Lung (tissue), 12 donors: ENCODE data around the gene SEC14L3. TPM values are rescaled to one million over a fixed set of nuclear protein-coding genes. Genes with fewer than 3 reads are reported as not detected.
"Not testable (repeated sequence)": the region's sequence is repeated elsewhere in the genome, so short reads cannot be mapped to it uniquely, and the experiment has no call there.

Experiments
- ATAC-seq: fragments of 200-7000 bp; cut with Tn5 transposase; one replicate; pipeline ENCODE4 v1.9.1; 2020; ENCODE audit warnings: moderate number of reproducible peaks; ENCODE audit not compliant: insufficient read depth, low FRiP score
- DNase-seq, 3 donors: peaks; one replicate each; pipeline ENCODE4 v3.0.0-alpha.2; 2013 to 2017
- H3K27ac ChIP-seq, 2 donors: one replicate each; pipeline ENCODE4 v1.5.1; 2013; ENCODE audit warnings: mild to moderate bottlenecking in 2 of 2, moderate library complexity in 2 of 2, control low read depth in 1 of 2, inconsistent platforms in 1 of 2, low read depth in 1 of 2, low read length in 1 of 2
- H3K27me3 ChIP-seq, 3 donors: one replicate each; pipeline ENCODE4 v1.5.1; 2013; ENCODE audit warnings: low read length in 2 of 3; ENCODE audit not compliant: control insufficient read depth in 3 of 3, insufficient read depth in 3 of 3
- H3K36me3 ChIP-seq, 4 donors: one replicate each; pipeline ENCODE4 v1.5.1; 2013; ENCODE audit warnings: low read length in 4 of 4, mild to moderate bottlenecking in 1 of 4, moderate library complexity in 1 of 4; ENCODE audit not compliant: control insufficient read depth in 4 of 4, insufficient read depth in 4 of 4
- H3K4me1 ChIP-seq, 5 donors: one replicate each; pipeline ENCODE4 v1.5.1; 2013; ENCODE audit warnings: low read length in 5 of 5, mild to moderate bottlenecking in 2 of 5, moderate library complexity in 1 of 5; ENCODE audit not compliant: control insufficient read depth in 5 of 5, insufficient read depth in 5 of 5
- H3K4me3 ChIP-seq: one replicate; pipeline ENCODE4 v1.5.1; 2013; ENCODE audit warnings: mild to moderate bottlenecking, control low read depth, moderate library complexity
- H3K9ac ChIP-seq, 2 donors: one replicate each; pipeline ENCODE4 v1.5.1; 2013; ENCODE audit warnings: low read length in 2 of 2, control low read depth in 1 of 2; ENCODE audit not compliant: insufficient read depth in 1 of 2
- H3K9me3 ChIP-seq, 4 donors: one replicate each; pipeline ENCODE4 v1.5.1; 2013; ENCODE audit warnings: low read length in 3 of 4, mild to moderate bottlenecking in 1 of 4, moderate library complexity in 1 of 4; ENCODE audit not compliant: control insufficient read depth in 4 of 4, insufficient read depth in 3 of 4
- WGBS, 2 donors: extraction: QIAGEN DNeasy Blood & Tissue Kit; methylation state at CpG; one replicate each; pipeline ENCODE4 v1.1.7; 2013; 5-methylcytosine and 5-hydroxymethylcytosine counted together
- polyA plus RNA-seq, 2 donors: library from polyadenylated mRNA; stranded (reverse); fragments of 200-250 nt; gene quantifications; one replicate each; pipeline ENCODE4 v1.2.1, GENCODE V29; 2013
- total RNA-seq, 2 donors: library from RNA; depleted of rRNA in 1 of 2; stranded (reverse); fragments of >200 nt in 1 of 2; gene quantifications; one replicate each; pipeline ENCODE4 v1.2.1, GENCODE V29; 2014 to 2021
- TF ChIP-seq, protein P1 (sequence below): IDR thresholded peaks from 2 replicates; pipeline ENCODE4 v1.5.1; 2012; ENCODE audit warnings: mild to moderate bottlenecking; ENCODE audit errors: control extremely low read depth, extremely low read depth
- donor health status: control.
- donor health status: control.
- donor health status: Bipolar disorder and iron deficiency.
- donor health status: healthy.
- donor health status: DM: yes; HTN: yes; CAD: no.

The SEC14L3 gene
- total and polyA plus RNA-seq, 4 donors: 0.17 to 0.98 (median 0.70) TPM

DNA sequence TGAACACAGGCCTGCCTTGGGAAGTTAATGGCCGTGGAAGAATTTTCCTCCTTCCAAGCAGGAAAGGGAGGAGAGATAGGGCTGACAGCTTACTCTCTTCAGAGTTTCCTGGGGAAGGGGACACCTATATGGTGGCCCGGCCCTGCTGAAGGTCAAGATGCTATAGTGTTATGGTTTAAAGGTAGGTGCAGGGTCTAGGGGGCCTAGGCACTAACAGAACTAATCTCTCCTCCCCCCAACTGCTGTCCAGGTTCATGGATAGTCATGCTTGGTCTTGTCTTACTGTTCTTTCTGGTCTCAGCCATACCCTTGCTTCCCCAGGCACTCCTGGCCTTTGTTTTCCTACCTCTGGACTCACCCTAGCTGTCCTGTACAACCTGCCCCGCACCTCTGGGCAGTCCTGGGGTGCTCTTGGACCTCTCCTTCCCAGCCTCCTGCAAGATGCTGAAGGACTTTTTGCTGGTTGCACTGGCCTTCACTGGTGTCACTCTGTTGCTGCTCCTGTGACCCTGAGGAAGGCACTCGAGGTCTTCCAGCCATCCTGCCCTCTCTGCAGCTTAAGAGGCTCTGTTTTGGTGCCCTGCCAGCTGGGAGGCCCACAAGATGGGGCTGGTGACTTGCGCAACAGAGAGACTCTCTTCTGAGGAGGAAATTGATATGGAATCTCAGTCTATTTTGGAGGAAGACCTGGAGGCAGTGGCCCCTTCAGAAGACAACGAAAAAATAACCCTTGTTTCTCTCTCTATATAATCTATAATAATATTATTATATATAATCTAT is 17.9 kb downstream of the SEC14L3 start:
- H3K9me3 ChIP-seq: no peaks in the 10 kb centered on the region
- H3K9ac ChIP-seq: no peak overlapping the region
- DNase-seq (peak; percentile 39 to 52 (median 46)), ATAC-seq (no peak)
- 51 to 52% methylated on average over 6 of the region's 6 CpGs for WGBS, 2 donors
- no peaks in the 10 kb centered on the region for H3K27me3 ChIP-seq
- no peak overlapping the region for H3K4me3 ChIP-seq
- H3K27ac ChIP-seq: no peak overlapping the region
- TF ChIP-seq, protein P1, sequence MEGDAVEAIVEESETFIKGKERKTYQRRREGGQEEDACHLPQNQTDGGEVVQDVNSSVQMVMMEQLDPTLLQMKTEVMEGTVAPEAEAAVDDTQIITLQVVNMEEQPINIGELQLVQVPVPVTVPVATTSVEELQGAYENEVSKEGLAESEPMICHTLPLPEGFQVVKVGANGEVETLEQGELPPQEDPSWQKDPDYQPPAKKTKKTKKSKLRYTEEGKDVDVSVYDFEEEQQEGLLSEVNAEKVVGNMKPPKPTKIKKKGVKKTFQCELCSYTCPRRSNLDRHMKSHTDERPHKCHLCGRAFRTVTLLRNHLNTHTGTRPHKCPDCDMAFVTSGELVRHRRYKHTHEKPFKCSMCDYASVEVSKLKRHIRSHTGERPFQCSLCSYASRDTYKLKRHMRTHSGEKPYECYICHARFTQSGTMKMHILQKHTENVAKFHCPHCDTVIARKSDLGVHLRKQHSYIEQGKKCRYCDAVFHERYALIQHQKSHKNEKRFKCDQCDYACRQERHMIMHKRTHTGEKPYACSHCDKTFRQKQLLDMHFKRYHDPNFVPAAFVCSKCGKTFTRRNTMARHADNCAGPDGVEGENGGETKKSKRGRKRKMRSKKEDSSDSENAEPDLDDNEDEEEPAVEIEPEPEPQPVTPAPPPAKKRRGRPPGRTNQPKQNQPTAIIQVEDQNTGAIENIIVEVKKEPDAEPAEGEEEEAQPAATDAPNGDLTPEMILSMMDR: no peak
- H3K4me1 ChIP-seq: peaks cover 0 to 3% (median 0%) of the 10 kb centered on the region in 5 donors
- H3K36me3 ChIP-seq: no peaks in the 10 kb centered on the region

DNA sequence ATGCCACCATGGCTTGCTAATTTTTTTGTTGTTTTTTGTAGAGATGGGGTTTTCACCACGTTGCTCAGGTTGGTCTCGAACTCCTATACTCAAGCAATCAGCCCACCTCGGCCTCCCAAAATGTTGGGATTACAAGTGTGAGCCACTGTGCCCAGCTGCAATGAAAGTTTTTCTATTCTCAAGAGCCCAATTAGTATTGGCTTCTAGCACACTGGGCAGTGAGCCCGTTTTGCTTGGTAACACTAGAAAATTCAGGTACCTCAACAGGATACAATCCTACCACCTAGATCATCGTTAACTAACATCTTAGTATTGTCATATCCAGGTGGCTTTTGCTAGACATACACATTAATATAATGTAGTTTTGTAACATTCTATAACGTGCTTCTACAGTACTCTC is 19.0 kb downstream of the SEC14L3 start:
- ATAC-seq (no peak), DNase-seq (no peak)
- no peaks in the 10 kb centered on the region for H3K9me3 ChIP-seq
- WGBS, 2 donors: 67 to 85% methylated on average over 6 of the region's 6 CpGs
- H3K9ac ChIP-seq: no peak overlapping the region
- TF ChIP-seq, protein P1: no peak
- no peak overlapping the region for H3K4me3 ChIP-seq
- no peak overlapping the region for H3K27ac ChIP-seq
- H3K36me3 ChIP-seq: no peaks in the 10 kb centered on the region
- peaks cover 0 to 2% (median 0%) of the 10 kb centered on the region in 5 donors for H3K4me1 ChIP-seq
- H3K27me3 ChIP-seq: no peaks in the 10 kb centered on the region

GRCh38 chr22:30451488-30451887 is 20.3 kb downstream of the SEC14L3 start:
- not testable (repeated sequence) for H3K9ac ChIP-seq, H3K27ac ChIP-seq, H3K9me3 ChIP-seq, H3K4me3 ChIP-seq, H3K36me3 ChIP-seq, H3K27me3 ChIP-seq, ATAC-seq, H3K4me1 ChIP-seq
- peak in 1 of 3 donors; percentile 17 for DNase-seq
- WGBS, 2 donors: 42 to 68% methylated on average over 9 of the region's 9 CpGs

GRCh38 chr22:30447656-30448055 is 24.2 kb downstream of the SEC14L3 start:
- Histone ChIP-seq H3K36me3 (no peaks in the 10 kb centered on the region), H3K4me1 (peaks cover 0 to 2% (median 0%) of the 10 kb centered on the region in 5 donors), H3K9ac (no peak overlapping the region), H3K27ac (no peak overlapping the region), H3K27me3 (no peaks in the 10 kb centered on the region), H3K4me3 (no peak overlapping the region), H3K9me3 (no peaks in the 10 kb centered on the region)
- no peak for DNase-seq
- 90% methylated on average over 3 of the region's 3 CpGs for WGBS, 2 donors
- no peak for ATAC-seq
- TF ChIP-seq, protein P1: no peak
